ENCODE data around the gene CXorf51B. TPM values are rescaled to one million over a fixed set of nuclear protein-coding genes. Genes with fewer than 3 reads are reported as not detected.
"Not testable (repeated sequence)": the region's sequence is repeated elsewhere in the genome, so short reads cannot be mapped to it uniquely, and the experiment has no call there.

Gene CXorf51B
- total RNA-seq = not detected in 2 replicates
- polyA plus RNA-seq = not detected in 2 replicates

GRCh38 chrX:146809471-146809870, at the start of gene CXorf51B:
CXorf51B (plus strand) TSS chrX:146809771; CDS start chrX:146809792, 21 bp downstream.
- H3K79me2 ChIP-seq; DNase-seq (ENCODE audit: low spot score); H3K27me3 ChIP-seq; H2AFZ ChIP-seq; H3K4me3 ChIP-seq; H3K4me1 ChIP-seq (ENCODE audit: insufficient read depth); H3K27ac ChIP-seq; H3K9me3 ChIP-seq (ENCODE audit: low read depth); H3K4me2 ChIP-seq; H3K36me3 ChIP-seq (replicated peaks; ENCODE audit: insufficient read depth, low read depth); H4K20me1 ChIP-seq (ENCODE audit: insufficient read depth, poor library complexity, severe bottlenecking); H3K9me2 ChIP-seq (replicated peaks; ENCODE audit: insufficient read depth): not testable (repeated sequence)
- no CpG with 5 or more reads among the region's 3 CpGs for WGBS (ENCODE audit: low lambda C conversion rate, missing lambda C conversion rate)

GRCh38 chrX:146814644-146815043, 5.1 kb downstream of the CXorf51B start, which contains the start of gene CXorf51A:
CXorf51A (minus strand) TSS chrX:146814744; CDS start chrX:146814723, 21 bp downstream.
- H3K4me1 ChIP-seq (ENCODE audit: insufficient read depth); H3K27me3 ChIP-seq; H3K9me3 ChIP-seq (ENCODE audit: low read depth); DNase-seq (ENCODE audit: low spot score); H4K20me1 ChIP-seq (ENCODE audit: insufficient read depth, poor library complexity, severe bottlenecking); H3K36me3 ChIP-seq (replicated peaks; ENCODE audit: insufficient read depth, low read depth); H3K27ac ChIP-seq; H2AFZ ChIP-seq; H3K79me2 ChIP-seq; H3K9me2 ChIP-seq (replicated peaks; ENCODE audit: insufficient read depth); H3K4me2 ChIP-seq; H3K4me3 ChIP-seq: not testable (repeated sequence)
- WGBS (ENCODE audit: low lambda C conversion rate, missing lambda C conversion rate) = no CpG with 5 or more reads among the region's 3 CpGs

GRCh38 chrX:146831994-146832393, 22.4 kb downstream of the CXorf51B start:
- Histone ChIP-seq H3K9me2 (replicated peaks; ENCODE audit: insufficient read depth) (no peaks in the 10 kb centered on the region), H3K4me2 (no peak overlapping the region), H2AFZ (no peak overlapping the region), H3K4me1 (ENCODE audit: insufficient read depth) (no peaks in the 10 kb centered on the region), H3K36me3 (replicated peaks; ENCODE audit: insufficient read depth, low read depth) (no peaks in the 10 kb centered on the region), H3K79me2 (no peaks in the 10 kb centered on the region), H3K27me3 (no peaks in the 10 kb centered on the region), H4K20me1 (ENCODE audit: insufficient read depth, poor library complexity, severe bottlenecking) (no peaks in the 10 kb centered on the region), H3K27ac (no peak overlapping the region), H3K9me3 (ENCODE audit: low read depth) (no peaks in the 10 kb centered on the region), H3K4me3 (no peak overlapping the region)
- no peak for DNase-seq (ENCODE audit: low spot score)
- TF ChIP-seq EZH2phosphoT487 (IDR thresholded peaks at IDR 0.05; ENCODE audit: low read depth, severe bottlenecking, unreplicated experiment) = no peak
- TF ChIP-seq CTCF (IDR thresholded peaks at IDR 0.05; ENCODE audit: poor library complexity) = no peak
- TF ChIP-seq EZH2 (IDR thresholded peaks at IDR 0.05; ENCODE audit: borderline replicate concordance) = no peak
- WGBS (ENCODE audit: low lambda C conversion rate, missing lambda C conversion rate) = 84% methylated on average over 4 of the region's 4 CpGs

GRCh38 chrX:146854281-146854680, 44.7 kb downstream of the CXorf51B start:
- Histone ChIP-seq H3K4me2 (no peak overlapping the region), H3K9me3 (ENCODE audit: low read depth) (no peaks in the 10 kb centered on the region), H2AFZ (no peak overlapping the region), H3K4me3 (no peak overlapping the region), H3K4me1 (ENCODE audit: insufficient read depth) (no peaks in the 10 kb centered on the region), H3K9me2 (replicated peaks; ENCODE audit: insufficient read depth) (no peaks in the 10 kb centered on the region), H3K27ac (no peak overlapping the region), H3K36me3 (replicated peaks; ENCODE audit: insufficient read depth, low read depth) (no peaks in the 10 kb centered on the region), H3K27me3 (no peaks in the 10 kb centered on the region), H3K79me2 (no peaks in the 10 kb centered on the region), H4K20me1 (ENCODE audit: insufficient read depth, poor library complexity, severe bottlenecking) (no peaks in the 10 kb centered on the region)
- 56% methylated on average over 2 of the region's 2 CpGs for WGBS (ENCODE audit: low lambda C conversion rate, missing lambda C conversion rate)
- no peak for DNase-seq (ENCODE audit: low spot score)
- no peak for TF ChIP-seq EZH2 (IDR thresholded peaks at IDR 0.05; ENCODE audit: borderline replicate concordance)
- no peak for TF ChIP-seq EZH2phosphoT487 (IDR thresholded peaks at IDR 0.05; ENCODE audit: low read depth, severe bottlenecking, unreplicated experiment)
- TF ChIP-seq CTCF (IDR thresholded peaks at IDR 0.05; ENCODE audit: poor library complexity) = no peak

Other genes with a start within 250 kb of the CXorf51B start
- gene CXorf51A, start 5.0 kb downstream of the CXorf51B start, total RNA-seq = not detected in 2 replicates
- gene CXorf51A, start 5.0 kb downstream of the CXorf51B start, polyA plus RNA-seq = not detected in 2 replicates

Measured in hepatocyte (in vitro differentiated cells).